ENCODE measurements around the gene PMEL.
"Not testable (repeated sequence)": the region's sequence is repeated elsewhere in the genome, so short reads cannot be mapped to it uniquely, and the experiment has no call there.

The PMEL gene

GRCh38 chr12:55965941-55966407, at the start of gene PMEL:
Gene PMEL, minus strand, starts transcription at chr12:55966042. Its CDS starts 31 bp downstream, at chr12:55966011.
- no peak for DNase-seq (ENCODE audit: extremely low read depth, low read depth)
- TF ChIP-seq CTCF (IDR thresholded peaks at IDR 0.05; ENCODE audit: low read depth, low read length), result no peak

GRCh38 chr12:56014205-56014604, 48.4 kb upstream of the PMEL start:
- no peak for TF ChIP-seq CTCF (IDR thresholded peaks at IDR 0.05; ENCODE audit: low read depth, low read length)
- DNase-seq (ENCODE audit: extremely low read depth, low read depth), result no peak

GRCh38 chr12:56013482-56013881, 47.6 kb upstream of the PMEL start:
- TF ChIP-seq CTCF (IDR thresholded peaks at IDR 0.05; ENCODE audit: low read depth, low read length), result no peak
- no peak for DNase-seq (ENCODE audit: extremely low read depth, low read depth)

- TF ChIP-seq CTCF (IDR thresholded peaks at IDR 0.05; ENCODE audit: low read depth, low read length), result no peak
- DNase-seq (ENCODE audit: extremely low read depth, low read depth), result no peak
Observed at GRCh38 chr12:56011509-56012090, 45.8 kb upstream of the PMEL start.

GRCh38 chr12:56010111-56010570, 44.3 kb upstream of the PMEL start:
- no peak for DNase-seq (ENCODE audit: extremely low read depth, low read depth)
- no peak for TF ChIP-seq CTCF (IDR thresholded peaks at IDR 0.05; ENCODE audit: low read depth, low read length)

GRCh38 chr12:56007564-56008559, 42.0 kb upstream of the PMEL start:
- TF ChIP-seq CTCF (IDR thresholded peaks at IDR 0.05; ENCODE audit: low read depth, low read length), result no peak
- no peak for DNase-seq (ENCODE audit: extremely low read depth, low read depth)

GRCh38 chr12:56004211-56004610, 38.4 kb upstream of the PMEL start:
- TF ChIP-seq CTCF (IDR thresholded peaks at IDR 0.05; ENCODE audit: low read depth, low read length), result no peak
- DNase-seq (ENCODE audit: extremely low read depth, low read depth), result no peak

GRCh38 chr12:56003376-56003775, 37.5 kb upstream of the PMEL start:
- DNase-seq (ENCODE audit: extremely low read depth, low read depth), result not testable (repeated sequence)

Data from AG09319 (cell line).